CD14-positive monocyte (primary cell): Measurements from ENCODE around the gene MYL10. TPM values are rescaled to one million over a fixed set of nuclear protein-coding genes. Genes with fewer than 3 reads are reported as not detected.

Source experiments
- DNase-seq, 3 donors: peaks; one replicate each; pipeline ENCODE4 v3.0.0-alpha.2; 2011 to 2022
- H2AFZ ChIP-seq: 2 replicates; pipeline ENCODE4 v1.6.0; 2012; ENCODE audit warnings: mild to moderate bottlenecking, low read depth, low read length, inconsistent platforms; ENCODE audit not compliant: insufficient read depth, poor library complexity, severe bottlenecking
- H3K27ac ChIP-seq, 2 donors: 1 replicate in 1 of 2; 2 replicates in 1 of 2; pipeline ENCODE4 v1.5.1; 2012 to 2013; ENCODE audit warnings: low read length in 2 of 2, control low read depth in 1 of 2, inconsistent platforms in 1 of 2, low read depth in 1 of 2, mild to moderate bottlenecking in 1 of 2
- H3K27me3 ChIP-seq, 2 donors: one replicate each; pipeline versions ENCODE4 v1.6.0 to v1.6.1; 2011 to 2013; ENCODE audit warnings: low read length in 2 of 2; ENCODE audit not compliant: control insufficient read depth in 2 of 2, insufficient read depth in 2 of 2
- H3K36me3 ChIP-seq, 2 donors: replicated peaks in 1 of 2; 1 replicate in 1 of 2; 2 replicates in 1 of 2; pipeline versions ENCODE4 v1.5.1 to v1.6.1; 2012 to 2013; ENCODE audit warnings: low read length in 2 of 2, control low read depth in 1 of 2, inconsistent platforms in 1 of 2, mild to moderate bottlenecking in 1 of 2; ENCODE audit not compliant: insufficient read depth in 2 of 2, control insufficient read depth in 1 of 2
- H3K4me1 ChIP-seq, 2 donors: 1 replicate in 1 of 2; 2 replicates in 1 of 2; pipeline versions ENCODE4 v1.5.1 to v1.6.1; 2012 to 2013; ENCODE audit warnings: low read length in 2 of 2, control low read depth in 1 of 2, inconsistent platforms in 1 of 2, mild to moderate bottlenecking in 1 of 2, moderate library complexity in 1 of 2; ENCODE audit not compliant: insufficient read depth in 2 of 2, control insufficient read depth in 1 of 2
- H3K4me2 ChIP-seq: replicated peaks from 2 replicates; pipeline ENCODE3; 2012; ENCODE audit warnings: low read length, moderate library complexity, mild to moderate bottlenecking; ENCODE audit not compliant: poor library complexity, severe bottlenecking; ENCODE audit errors: extremely low read depth
- H3K4me3 ChIP-seq, 3 experiments: fragments of 200-600 bp in 1 of 3; sonication (generic) in 1 of 3; replicated peaks in 1 of 3; 1 replicate in 2 of 3; 2 replicates in 1 of 3; pipeline ENCODE4 v1.5.1; 2011 to 2013; ENCODE audit warnings: low read length in 3 of 3, mild to moderate bottlenecking in 3 of 3, control low read depth in 2 of 3, low read depth in 2 of 3, inconsistent platforms in 1 of 3, moderate library complexity in 1 of 3
- H3K79me2 ChIP-seq: 2 replicates; pipeline ENCODE4 v1.6.0; 2012; ENCODE audit warnings: mild to moderate bottlenecking, control low read depth, inconsistent platforms, low read length, moderate library complexity; ENCODE audit not compliant: insufficient read depth
- H3K9ac ChIP-seq: 2 replicates; pipeline ENCODE4 v1.6.0; 2017; ENCODE audit warnings: low read length, mild to moderate bottlenecking; ENCODE audit not compliant: insufficient read depth, poor library complexity, severe bottlenecking
- H3K9me3 ChIP-seq, 2 donors: replicated peaks in 1 of 2; 1 replicate in 1 of 2; 2 replicates in 1 of 2; pipeline versions ENCODE4 v1.5.1 to v1.6.1; 2012 to 2013; ENCODE audit warnings: low read length in 2 of 2, control low read depth in 1 of 2; ENCODE audit not compliant: control insufficient read depth in 1 of 2, insufficient read depth in 1 of 2
- H4K20me1 ChIP-seq: 2 replicates; pipeline ENCODE4 v1.6.0; 2012; ENCODE audit warnings: mild to moderate bottlenecking, low read length, control low read depth, moderate library complexity; ENCODE audit not compliant: insufficient read depth
- H3K27ac Mint-ChIP-seq, 7 donors: one replicate each; pipeline ENCODE4 v1.8.0; 2020; ENCODE audit warnings: mild to moderate bottlenecking in 7 of 7, mixed read lengths in 7 of 7, moderate library complexity in 6 of 7, inconsistent platforms in 2 of 7
- H3K27me3 Mint-ChIP-seq, 3 donors: one replicate each; pipeline ENCODE4 v1.8.0; 2021 to 2022; ENCODE audit warnings: low read depth in 3 of 3, mild to moderate bottlenecking in 3 of 3, mixed read lengths in 3 of 3, moderate library complexity in 3 of 3, inconsistent platforms in 1 of 3
- H3K36me3 Mint-ChIP-seq, 2 donors: one replicate each; pipeline ENCODE4 v1.8.0; 2020; ENCODE audit warnings: mixed read lengths in 2 of 2, inconsistent platforms in 1 of 2, mild to moderate bottlenecking in 1 of 2
- H3K4me1 Mint-ChIP-seq: one replicate; pipeline ENCODE4 v1.8.0; 2020; ENCODE audit warnings: mild to moderate bottlenecking, mixed read lengths
- H3K4me3 Mint-ChIP-seq, 2 donors: one replicate each; pipeline ENCODE4 v1.8.0; 2020; ENCODE audit warnings: mild to moderate bottlenecking in 2 of 2, mixed read lengths in 2 of 2, moderate library complexity in 1 of 2
- H3K9me3 Mint-ChIP-seq, 7 donors: one replicate each; pipeline ENCODE4 v1.8.0; 2020 to 2022; ENCODE audit warnings: mixed read lengths in 7 of 7, mild to moderate bottlenecking in 6 of 7, moderate library complexity in 6 of 7, inconsistent platforms in 2 of 7
- WGBS: methylation state at CpG from one replicate; pipeline ENCODE4 v1.1.5; 2013; ENCODE audit warnings: missing lambda C conversion rate; ENCODE audit not compliant: insufficient coverage; 5-methylcytosine and 5-hydroxymethylcytosine counted together
- intact Hi-C, 2 donors: fragments of 100-400 bp; cut with micrococcal nuclease; formaldehyde crosslinking; loops; one replicate each; pipeline versions ENCODE4 v1.15.0 to v1.15.1; 2023
- polyA plus RNA-seq, 3 donors: library from polyadenylated mRNA; depleted of rRNA in 1 of 3; unstranded in 2 of 3; stranded (reverse) in 1 of 3; fragments of 300-500 nt in 2 of 3; fragments of >200 nt in 1 of 3; fragmentation: Illumina TruSeq in 2 of 3; gene quantifications; 1 replicate in 2 of 3; 2 replicates in 1 of 3; pipeline ENCODE4 v1.2.3, GENCODE V29; 2012 to 2021
- TF ChIP-seq, protein P1 (sequence below): fragments of 200-600 bp; IDR thresholded peaks from one replicate; pipeline ENCODE4 v1.8.0; 2022; ENCODE audit warnings: antibody characterized with exemption, mild to moderate bottlenecking

The MYL10 gene
- polyA plus RNA-seq, 3 donors: not detected

DNA sequence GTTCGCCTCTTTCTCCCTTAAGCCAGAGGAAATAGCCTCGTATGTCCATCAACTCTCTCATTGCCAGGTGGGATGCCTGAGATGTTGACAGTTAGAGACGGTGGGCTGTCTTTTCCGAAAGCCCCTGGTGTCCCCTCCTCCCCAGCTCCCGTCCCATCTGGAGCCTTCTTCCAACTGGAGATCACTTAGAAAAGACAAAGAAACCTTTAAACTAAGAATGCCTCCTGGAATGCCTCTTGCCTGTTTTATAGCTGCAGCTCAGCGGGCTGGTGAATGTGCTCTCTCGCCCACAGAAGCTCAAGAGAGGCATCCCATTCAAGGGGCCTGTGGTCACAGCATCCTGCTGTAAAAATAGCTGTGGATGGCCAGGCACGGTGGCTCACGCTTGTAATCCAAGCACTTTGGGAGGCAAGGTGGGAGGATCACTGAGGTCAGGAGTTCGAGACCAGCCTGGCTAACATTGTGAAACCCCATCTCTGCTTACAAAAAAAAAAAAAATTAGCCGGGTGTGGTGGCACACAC, 5.2 kb upstream of the MYL10 start:
- Mint-ChIP-seq H3K9me3 (peaks cover 6 to 17% (median 11%) of the 10 kb centered on the region in 7 donors), H3K4me1 (no peaks in the 10 kb centered on the region), H3K4me3 (no peak overlapping the region), H3K36me3 (no peaks in the 10 kb centered on the region), H3K27me3 (peaks cover 7 to 14% (median 8%) of the 10 kb centered on the region in 3 donors), H3K27ac (no peak overlapping the region)
- no peak for DNase-seq
- H2AFZ ChIP-seq: no peak overlapping the region
- H3K9ac ChIP-seq: no peak overlapping the region
- no peaks in the 10 kb centered on the region for H3K79me2 ChIP-seq
- H3K4me3 ChIP-seq: no peak overlapping the region
- no peaks in the 10 kb centered on the region for H3K4me1 ChIP-seq
- H4K20me1 ChIP-seq: no peaks in the 10 kb centered on the region
- TF ChIP-seq, protein P1, sequence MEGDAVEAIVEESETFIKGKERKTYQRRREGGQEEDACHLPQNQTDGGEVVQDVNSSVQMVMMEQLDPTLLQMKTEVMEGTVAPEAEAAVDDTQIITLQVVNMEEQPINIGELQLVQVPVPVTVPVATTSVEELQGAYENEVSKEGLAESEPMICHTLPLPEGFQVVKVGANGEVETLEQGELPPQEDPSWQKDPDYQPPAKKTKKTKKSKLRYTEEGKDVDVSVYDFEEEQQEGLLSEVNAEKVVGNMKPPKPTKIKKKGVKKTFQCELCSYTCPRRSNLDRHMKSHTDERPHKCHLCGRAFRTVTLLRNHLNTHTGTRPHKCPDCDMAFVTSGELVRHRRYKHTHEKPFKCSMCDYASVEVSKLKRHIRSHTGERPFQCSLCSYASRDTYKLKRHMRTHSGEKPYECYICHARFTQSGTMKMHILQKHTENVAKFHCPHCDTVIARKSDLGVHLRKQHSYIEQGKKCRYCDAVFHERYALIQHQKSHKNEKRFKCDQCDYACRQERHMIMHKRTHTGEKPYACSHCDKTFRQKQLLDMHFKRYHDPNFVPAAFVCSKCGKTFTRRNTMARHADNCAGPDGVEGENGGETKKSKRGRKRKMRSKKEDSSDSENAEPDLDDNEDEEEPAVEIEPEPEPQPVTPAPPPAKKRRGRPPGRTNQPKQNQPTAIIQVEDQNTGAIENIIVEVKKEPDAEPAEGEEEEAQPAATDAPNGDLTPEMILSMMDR: no peak
- no peaks in the 10 kb centered on the region for H3K36me3 ChIP-seq
- no peak overlapping the region for H3K27ac ChIP-seq
- no peaks in the 10 kb centered on the region for H3K27me3 ChIP-seq
- WGBS: 98% methylated on average over 4 of the region's 11 CpGs
- intact Hi-C loops: no loop called here
- no peak overlapping the region for H3K4me2 ChIP-seq
- peaks cover 5 to 6% of the 10 kb centered on the region in 2 donors for H3K9me3 ChIP-seq

DNA sequence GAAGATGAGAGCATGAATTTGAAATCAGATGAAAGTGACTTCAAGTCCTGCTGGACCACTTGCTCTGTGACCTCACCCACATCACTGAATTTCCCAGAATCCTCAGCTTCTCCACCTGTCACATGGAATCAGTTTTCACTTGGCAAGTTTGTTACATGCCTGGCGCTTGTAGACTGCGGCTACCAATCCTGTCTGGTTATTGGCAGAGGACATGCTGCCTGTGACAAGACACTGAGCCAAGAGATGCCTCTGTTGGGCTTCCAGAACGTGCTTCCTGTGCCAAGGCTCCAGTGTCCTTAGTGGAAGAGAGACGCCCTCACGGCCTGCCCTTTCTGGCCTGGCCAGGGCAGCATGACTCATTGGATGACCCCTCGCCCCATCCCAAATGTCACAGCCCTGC, 4.4 kb upstream of the MYL10 start:
- Mint-ChIP-seq H3K4me3 (no peak overlapping the region), H3K36me3 (no peaks in the 10 kb centered on the region), H3K9me3 (peaks cover 6 to 17% (median 11%) of the 10 kb centered on the region in 7 donors), H3K27ac (no peak overlapping the region), H3K4me1 (no peaks in the 10 kb centered on the region), H3K27me3 (peaks cover 7 to 16% (median 8%) of the 10 kb centered on the region in 3 donors)
- Histone ChIP-seq H4K20me1 (no peaks in the 10 kb centered on the region), H3K4me3 (no peak overlapping the region), H3K27me3 (no peaks in the 10 kb centered on the region), H3K36me3 (no peaks in the 10 kb centered on the region), H3K9me3 (peaks cover 5 to 6% of the 10 kb centered on the region in 2 donors), H2AFZ (no peak overlapping the region), H3K79me2 (no peaks in the 10 kb centered on the region), H3K9ac (no peak overlapping the region), H3K27ac (no peak overlapping the region), H3K4me2 (no peak overlapping the region), H3K4me1 (no peaks in the 10 kb centered on the region)
- TF ChIP-seq, protein P1: no peak
- no peak for DNase-seq
- 95% methylated on average over 4 of the region's 6 CpGs for WGBS
- intact Hi-C loops: no loop called here
